GM12878 (cell line): ENCODE results near the gene C1orf21. TPM values are rescaled to one million over a fixed set of nuclear protein-coding genes. Genes with fewer than 3 reads are reported as not detected.

Experiments used
- ATAC-seq: fragments of 200-7000 bp; cut with Tn5 transposase; 3 replicates; pipeline ENCODE4 v1.9.1; 2020; ENCODE audit warnings: mild to moderate bottlenecking, moderate library complexity
- BruUV-seq: library from RNA; stranded (reverse); fragments of 400-500 nt; replicated peaks from 2 replicates; lab custom pipeline; 2021; lab: Mats Ljungman, UMichigan
- CTCF ChIA-PET: fragments of 300-600 bp; sonication (Branson Sonifier 250); formaldehyde crosslinking; extraction: SDS; loops from one replicate; lab custom pipeline; 2021; ENCODE audit warnings: inconsistent platforms; lab: Yijun Ruan, JAX
- POLR2A ChIA-PET: fragments of 350-600 bp; formaldehyde crosslinking; extraction: SDS; loops from one replicate; lab custom pipeline; 2021; ENCODE audit warnings: inconsistent platforms; lab: Charles Lee
- RAD21 ChIA-PET: fragments of 300-600 bp; sonication (Branson Sonifier 250); formaldehyde crosslinking; loops from one replicate; lab custom pipeline; 2023; ENCODE audit warnings: antibody characterized with exemption; ENCODE audit not compliant: unreplicated experiment; lab: Charles Lee
- SMC1A ChIA-PET: fragments of 300-600 bp; sonication (Branson Sonifier 250); formaldehyde crosslinking; loops from one replicate; lab custom pipeline; 2023; ENCODE audit not compliant: unreplicated experiment, uncharacterized antibody; lab: Charles Lee
- DNase-seq: peaks from one replicate; pipeline ENCODE4 v3.0.0-alpha.2; 2011; ENCODE audit warnings: low read depth, low spot score
- FAIRE-seq: peaks from 3 replicates; lab custom pipeline; 2011; peaks lifted over from hg19 to GRCh38; lab: Jason Lieb, UNC
- H2AFZ ChIP-seq: 2 replicates; pipeline ENCODE4 v1.6.0; 2011; ENCODE audit warnings: low read depth, low read length, control low read depth; ENCODE audit not compliant: control insufficient read depth
- H3K27ac ChIP-seq: 2 replicates; pipeline ENCODE4 v1.5.1; 2011; ENCODE audit warnings: control low read depth; ENCODE audit not compliant: control insufficient read depth, insufficient read depth
- H3K27me3 ChIP-seq, 2 experiments: replicated peaks in 1 of 2; 2 replicates each; pipeline versions ENCODE4 v1.6.0 to v1.6.1; 2011; ENCODE audit warnings: low read length in 1 of 2; ENCODE audit not compliant: control insufficient read depth in 2 of 2, insufficient read depth in 2 of 2
- H3K36me3 ChIP-seq, 2 experiments: 2 replicates each; pipeline ENCODE4 v1.5.1; 2011; ENCODE audit warnings: low read length in 1 of 2; ENCODE audit not compliant: control insufficient read depth in 2 of 2, insufficient read depth in 2 of 2
- H3K4me1 ChIP-seq: 2 replicates; pipeline ENCODE4 v1.6.1; 2011; ENCODE audit warnings: mild to moderate bottlenecking, low read length, moderate library complexity, mixed read lengths; ENCODE audit not compliant: control insufficient read depth, insufficient read depth
- H3K4me2 ChIP-seq: 2 replicates; pipeline ENCODE4 v1.6.0; 2011; ENCODE audit warnings: control low read depth; ENCODE audit not compliant: control insufficient read depth, insufficient read depth
- H3K4me3 ChIP-seq: fragments of 200-600 bp; sonication (generic); 2 replicates; pipeline ENCODE4 v1.5.1; 2016
- H3K79me2 ChIP-seq: 2 replicates; pipeline ENCODE4 v1.6.0; 2011; ENCODE audit warnings: low read length; ENCODE audit not compliant: control insufficient read depth, insufficient read depth
- H3K9ac ChIP-seq: 2 replicates; pipeline ENCODE4 v1.8.0; 2011; ENCODE audit warnings: low read length, control low read depth, mixed read lengths; ENCODE audit not compliant: control insufficient read depth, insufficient read depth
- H3K9me3 ChIP-seq: replicated peaks from 3 replicates; pipeline ENCODE4 v1.5.1; 2011; ENCODE audit warnings: mild to moderate bottlenecking, low read length; ENCODE audit not compliant: control insufficient read depth, insufficient read depth
- H4K20me1 ChIP-seq: 2 replicates; pipeline ENCODE4 v1.6.0; 2011; ENCODE audit not compliant: control insufficient read depth, insufficient read depth
- CHD1 ChIP-seq: IDR thresholded peaks from 2 replicates; pipeline ENCODE4 v1.6.1; 2012; ENCODE audit warnings: low read depth, low read length, improper control_type of control experiment
- MEF2A ChIP-seq: IDR thresholded peaks from 2 replicates; pipeline ENCODE4 v1.6.1; 2011; ENCODE audit warnings: low read depth, mild to moderate bottlenecking, low read length, moderate library complexity; ENCODE audit not compliant: insufficient read depth
- POLR2AphosphoS2 ChIP-seq: IDR thresholded peaks from 2 replicates; pipeline ENCODE4 v1.6.1; 2011; ENCODE audit warnings: low read depth, mild to moderate bottlenecking, low read length, improper control_type of control experiment, moderate library complexity
- SIN3A ChIP-seq: IDR thresholded peaks from 2 replicates; pipeline ENCODE4 v1.6.1; 2012; ENCODE audit warnings: low read depth, low read length, improper control_type of control experiment
- SP1 ChIP-seq: IDR thresholded peaks from one replicate; pipeline ENCODE4 v1.6.1; 2011; ENCODE audit warnings: low read depth, low read length
- STAT3 ChIP-seq: IDR thresholded peaks from 2 replicates; pipeline ENCODE4 v1.6.1; 2011; ENCODE audit warnings: low read depth, low read length, improper control_type of control experiment
- SUPT20H ChIP-seq: IDR thresholded peaks from 2 replicates; pipeline ENCODE4 v1.6.1; 2011; ENCODE audit warnings: low read depth, mild to moderate bottlenecking, low read length, moderate library complexity, borderline replicate concordance; ENCODE audit not compliant: control insufficient read depth
- ZNF622 ChIP-seq: fragments of 450-650 bp; IDR thresholded peaks from 2 replicates; pipeline ENCODE4 v1.6.1; 2017; ENCODE audit warnings: mild to moderate bottlenecking, inconsistent platforms
- ZSCAN29 ChIP-seq: fragments of 450-650 bp; IDR thresholded peaks from 2 replicates; pipeline ENCODE4 v1.6.1; 2017; ENCODE audit warnings: mild to moderate bottlenecking, moderate library complexity
- WGBS: methylation state at CpG from one replicate; pipeline ENCODE4 v1.1.6; 2016; ENCODE audit warnings: low lambda C conversion rate; ENCODE audit not compliant: insufficient replicate concordance, insufficient coverage; ENCODE audit errors: missing lambda C conversion rate; 5-methylcytosine and 5-hydroxymethylcytosine counted together
- in situ Hi-C: fragments of 300-500 bp; cut with MboI; formaldehyde crosslinking; loops from 9 replicates; pipeline ENCODE4 v1.14.3; 2018; ENCODE audit warnings: mixed read lengths
- intact Hi-C: fragments of 100-400 bp; cut with micrococcal nuclease; formaldehyde crosslinking; loops from one replicate; pipeline ENCODE4 v1.14.2; 2022; ENCODE audit not compliant: unreplicated experiment
- polyA plus RNA-seq, 11 experiments: library from polyadenylated mRNA; depleted of rRNA in 4 of 11; unstranded in 6 of 11; stranded (reverse) in 5 of 11; fragments of >200 nt; fragmentation: Nextera tagmentation in 4 of 11; fragmentation: Illumina TruSeq in 1 of 11; extraction: Ambion mirVana in 4 of 11; extraction: Trizol in 1 of 11; gene quantifications; 1 replicate in 1 of 11; 2 replicates in 10 of 11; pipeline versions ENCODE4 v1.2.1 to v1.2.3, GENCODE V29; 2011 to 2016; ENCODE audit warnings: inconsistent platforms in 2 of 11, missing spikeins in 2 of 11, low read depth in 1 of 11
- total RNA-seq, 4 experiments: library from RNA; depleted of rRNA in 3 of 4; stranded (reverse); fragments of >200 nt in 3 of 4; fragmentation: Illumina TruSeq in 1 of 4; extraction: Trizol in 1 of 4; gene quantifications; 2 replicates each; pipeline versions ENCODE4 v1.2.1 to v1.2.3, GENCODE V29; 2013 to 2021
- TF ChIP-seq, protein P1 (sequence below): fragments of 450-650 bp; conservative IDR thresholded peaks from 2 replicates; pipeline ENCODE4 v1.6.1; 2017; ENCODE audit warnings: mild to moderate bottlenecking, moderate library complexity
- TF ChIP-seq, protein P2 (sequence below): fragments of 450-650 bp; IDR thresholded peaks from 2 replicates; pipeline ENCODE4 v1.6.1; 2017; ENCODE audit warnings: antibody characterized with exemption, mild to moderate bottlenecking, moderate library complexity

Gene C1orf21
- total and polyA plus RNA-seq, 10 of the 15 experiments (the other 5 are each of a cell fraction or from before 2014, with no cell fraction given) = 0.03 to 1.6 (median 0.17) TPM; not detected in 3

DNA sequence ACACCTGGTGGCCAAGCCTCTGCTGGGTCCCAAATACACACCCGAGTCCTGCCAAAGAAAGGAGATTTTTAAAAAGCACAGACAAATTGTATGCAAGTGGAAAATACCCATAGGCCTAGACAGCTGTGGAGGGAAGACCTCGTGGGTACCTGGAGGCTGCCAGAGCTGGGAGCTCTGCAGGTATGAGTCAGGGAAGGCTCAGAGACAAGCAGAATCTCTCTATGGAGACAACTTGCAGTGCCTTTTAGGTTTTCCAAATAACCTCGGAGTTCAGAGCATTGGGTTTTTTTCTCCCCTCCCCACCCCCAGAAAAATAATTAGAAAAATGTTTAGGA, 240.1 kb downstream of the C1orf21 start (continued):
- no peak for TF ChIP-seq MEF2A
- TF ChIP-seq POLR2AphosphoS2 = no peak
- TF ChIP-seq SIN3A = no peak
- no peak for TF ChIP-seq SP1

DNA sequence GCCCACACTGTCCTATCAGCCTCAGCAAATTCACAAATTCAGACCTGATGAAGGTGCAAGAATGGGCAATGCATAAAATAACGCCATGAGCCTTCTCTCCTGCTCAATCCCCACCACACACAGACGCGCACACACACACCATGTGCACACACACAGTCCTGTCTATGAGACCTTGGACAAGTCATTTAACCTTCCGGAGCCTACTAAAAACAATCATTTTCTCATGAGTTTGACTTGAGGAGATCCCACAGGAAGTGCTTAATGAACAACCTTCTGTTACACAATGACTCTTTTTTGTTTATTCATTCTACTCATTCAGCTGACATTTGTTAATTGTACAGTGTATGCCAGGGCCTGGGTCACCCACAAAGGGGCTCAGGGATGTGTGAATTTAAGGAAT, 242.4 kb downstream of the C1orf21 start:
- Histone ChIP-seq H3K9me3 (no peaks in the 10 kb centered on the region), H3K36me3 (no peaks in the 10 kb centered on the region), H3K79me2 (no peaks in the 10 kb centered on the region), H3K4me1 (no peaks in the 10 kb centered on the region), H4K20me1 (no peaks in the 10 kb centered on the region), H3K27ac (no peak overlapping the region), H3K9ac (no peak overlapping the region), H3K4me2 (no peak overlapping the region), H2AFZ (no peak overlapping the region), H3K4me3 (no peak overlapping the region), H3K27me3 (peaks cover 0 to 3% of the 10 kb centered on the region in 2 experiments; a peak in 3 of 4 replicates)
- 24% methylated on average over 4 of the region's 4 CpGs for WGBS
- ATAC-seq (no peak), DNase-seq (no peak), FAIRE-seq (no peak)
- TF ChIP-seq, protein P1, sequence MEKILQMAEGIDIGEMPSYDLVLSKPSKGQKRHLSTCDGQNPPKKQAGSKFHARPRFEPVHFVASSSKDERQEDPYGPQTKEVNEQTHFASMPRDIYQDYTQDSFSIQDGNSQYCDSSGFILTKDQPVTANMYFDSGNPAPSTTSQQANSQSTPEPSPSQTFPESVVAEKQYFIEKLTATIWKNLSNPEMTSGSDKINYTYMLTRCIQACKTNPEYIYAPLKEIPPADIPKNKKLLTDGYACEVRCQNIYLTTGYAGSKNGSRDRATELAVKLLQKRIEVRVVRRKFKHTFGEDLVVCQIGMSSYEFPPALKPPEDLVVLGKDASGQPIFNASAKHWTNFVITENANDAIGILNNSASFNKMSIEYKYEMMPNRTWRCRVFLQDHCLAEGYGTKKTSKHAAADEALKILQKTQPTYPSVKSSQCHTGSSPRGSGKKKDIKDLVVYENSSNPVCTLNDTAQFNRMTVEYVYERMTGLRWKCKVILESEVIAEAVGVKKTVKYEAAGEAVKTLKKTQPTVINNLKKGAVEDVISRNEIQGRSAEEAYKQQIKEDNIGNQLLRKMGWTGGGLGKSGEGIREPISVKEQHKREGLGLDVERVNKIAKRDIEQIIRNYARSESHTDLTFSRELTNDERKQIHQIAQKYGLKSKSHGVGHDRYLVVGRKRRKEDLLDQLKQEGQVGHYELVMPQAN = no peak
- TF ChIP-seq CHD1 (no peak), ZNF622 (no peak), ZSCAN29 (no peak), SUPT20H (no peak), STAT3 (no peak)
- TF ChIP-seq, protein P2, sequence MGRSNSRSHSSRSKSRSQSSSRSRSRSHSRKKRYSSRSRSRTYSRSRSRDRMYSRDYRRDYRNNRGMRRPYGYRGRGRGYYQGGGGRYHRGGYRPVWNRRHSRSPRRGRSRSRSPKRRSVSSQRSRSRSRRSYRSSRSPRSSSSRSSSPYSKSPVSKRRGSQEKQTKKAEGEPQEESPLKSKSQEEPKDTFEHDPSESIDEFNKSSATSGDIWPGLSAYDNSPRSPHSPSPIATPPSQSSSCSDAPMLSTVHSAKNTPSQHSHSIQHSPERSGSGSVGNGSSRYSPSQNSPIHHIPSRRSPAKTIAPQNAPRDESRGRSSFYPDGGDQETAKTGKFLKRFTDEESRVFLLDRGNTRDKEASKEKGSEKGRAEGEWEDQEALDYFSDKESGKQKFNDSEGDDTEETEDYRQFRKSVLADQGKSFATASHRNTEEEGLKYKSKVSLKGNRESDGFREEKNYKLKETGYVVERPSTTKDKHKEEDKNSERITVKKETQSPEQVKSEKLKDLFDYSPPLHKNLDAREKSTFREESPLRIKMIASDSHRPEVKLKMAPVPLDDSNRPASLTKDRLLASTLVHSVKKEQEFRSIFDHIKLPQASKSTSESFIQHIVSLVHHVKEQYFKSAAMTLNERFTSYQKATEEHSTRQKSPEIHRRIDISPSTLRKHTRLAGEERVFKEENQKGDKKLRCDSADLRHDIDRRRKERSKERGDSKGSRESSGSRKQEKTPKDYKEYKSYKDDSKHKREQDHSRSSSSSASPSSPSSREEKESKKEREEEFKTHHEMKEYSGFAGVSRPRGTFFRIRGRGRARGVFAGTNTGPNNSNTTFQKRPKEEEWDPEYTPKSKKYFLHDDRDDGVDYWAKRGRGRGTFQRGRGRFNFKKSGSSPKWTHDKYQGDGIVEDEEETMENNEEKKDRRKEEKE = no peak
- ChIA-PET RAD21 (no interaction called here), POLR2A (no interaction called here), SMC1A (interaction anchor here (0.7 kb wide), 1 partner anchor 41 kb away, joined by 3 read pairs; no protein-coding TSS in a partner anchor), CTCF (no interaction called here)
- intact Hi-C loops = no loop called here
- in situ Hi-C loops = no loop called here
- no TSS peak for BruUV-seq
